ENCODE measurements around the gene ADGRG4. TPM values are rescaled to one million over a fixed set of nuclear protein-coding genes. Genes with fewer than 3 reads are reported as not detected.

The ADGRG4 gene
- total and polyA plus RNA-seq, 2 donors (not counting 1 experiment from before 2014, with no cell fraction given): not detected

DNA sequence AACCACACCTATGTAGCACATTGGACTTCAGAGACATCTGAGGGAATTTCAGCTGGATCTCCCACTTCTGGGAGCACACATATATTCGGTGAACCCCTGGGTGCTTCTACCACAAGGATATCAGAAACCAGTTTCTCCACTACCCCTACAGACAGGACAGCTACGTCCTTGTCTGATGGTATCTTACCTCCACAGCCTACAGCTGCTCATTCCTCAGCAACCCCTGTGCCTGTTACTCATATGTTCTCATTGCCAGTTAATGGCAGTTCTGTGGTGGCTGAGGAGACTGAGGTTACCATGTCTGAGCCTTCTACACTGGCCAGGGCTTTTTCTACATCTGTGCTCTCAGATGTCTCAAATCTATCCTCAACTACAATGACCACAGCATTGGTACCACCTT lies 45.7 kb downstream of the ADGRG4 start:
- ChIA-PET POLR2A (no interaction called here), CTCF (no interaction called here)
- Histone ChIP-seq H3K36me3 (replicated peaks in 1 of 2; ENCODE audit: control extremely low read depth in 1 of 2, control insufficient read depth in 1 of 2, extremely low read depth in 1 of 2, insufficient read depth in 2 of 2, low read length in 1 of 2) (no peaks in the 10 kb centered on the region), H3K9ac (ENCODE audit: low read length) (no peak overlapping the region), H2AFZ (ENCODE audit: insufficient read depth, low read depth, low read length, poor library complexity, severe bottlenecking) (no peak overlapping the region), H4K20me1 (ENCODE audit: control insufficient read depth, insufficient read depth, low read length, poor library complexity, severe bottlenecking) (no peaks in the 10 kb centered on the region), H3K27ac (ENCODE audit: low read length in 2 of 2) (no peak overlapping the region), H3K4me3 (ENCODE audit: control extremely low read depth in 1 of 5, extremely low read depth in 1 of 5, insufficient read depth in 1 of 5, low read depth in 2 of 5, low read length in 4 of 5) (no peak overlapping the region), H3K9me3 (ENCODE audit: control extremely low read depth in 1 of 3, control insufficient read depth in 2 of 3, insufficient read depth in 1 of 3, low read length in 2 of 3) (no peaks in the 10 kb centered on the region), H3K4me2 (replicated peaks; ENCODE audit: low read depth, low read length, poor library complexity, severe bottlenecking) (no peak overlapping the region), H3K4me1 (ENCODE audit: control insufficient read depth in 2 of 2, insufficient read depth in 2 of 2, low read length in 2 of 2) (no peaks in the 10 kb centered on the region), H3K79me2 (ENCODE audit: control insufficient read depth, insufficient read depth, low read length) (no peaks in the 10 kb centered on the region), H3K27me3 (replicated peaks in 1 of 4; ENCODE audit: control extremely low read depth in 1 of 4, control insufficient read depth in 3 of 4, insufficient read depth in 4 of 4, low read length in 3 of 4) (peaks cover 0 to 3% (median 0%) of the 10 kb centered on the region in 4 experiments)
- Mint-ChIP-seq H3K9me3 (ENCODE audit: insufficient read depth) (no peaks in the 10 kb centered on the region), H3K4me3 (no peak overlapping the region), H3K27me3 (peaks cover 9% of the 10 kb centered on the region), H3K4me1 (no peaks in the 10 kb centered on the region), H3K27ac (no peak overlapping the region)
- ATAC-seq (ENCODE audit: low read depth): no peak
- intact Hi-C loops (cut with micrococcal nuclease): no loop called here
- TF ChIP-seq, protein P1, sequence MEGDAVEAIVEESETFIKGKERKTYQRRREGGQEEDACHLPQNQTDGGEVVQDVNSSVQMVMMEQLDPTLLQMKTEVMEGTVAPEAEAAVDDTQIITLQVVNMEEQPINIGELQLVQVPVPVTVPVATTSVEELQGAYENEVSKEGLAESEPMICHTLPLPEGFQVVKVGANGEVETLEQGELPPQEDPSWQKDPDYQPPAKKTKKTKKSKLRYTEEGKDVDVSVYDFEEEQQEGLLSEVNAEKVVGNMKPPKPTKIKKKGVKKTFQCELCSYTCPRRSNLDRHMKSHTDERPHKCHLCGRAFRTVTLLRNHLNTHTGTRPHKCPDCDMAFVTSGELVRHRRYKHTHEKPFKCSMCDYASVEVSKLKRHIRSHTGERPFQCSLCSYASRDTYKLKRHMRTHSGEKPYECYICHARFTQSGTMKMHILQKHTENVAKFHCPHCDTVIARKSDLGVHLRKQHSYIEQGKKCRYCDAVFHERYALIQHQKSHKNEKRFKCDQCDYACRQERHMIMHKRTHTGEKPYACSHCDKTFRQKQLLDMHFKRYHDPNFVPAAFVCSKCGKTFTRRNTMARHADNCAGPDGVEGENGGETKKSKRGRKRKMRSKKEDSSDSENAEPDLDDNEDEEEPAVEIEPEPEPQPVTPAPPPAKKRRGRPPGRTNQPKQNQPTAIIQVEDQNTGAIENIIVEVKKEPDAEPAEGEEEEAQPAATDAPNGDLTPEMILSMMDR (IDR thresholded peaks at IDR 0.05): no peak
- TF ChIP-seq EZH2 (IDR thresholded peaks at IDR 0.05; ENCODE audit: borderline replicate concordance, insufficient read depth, low read depth, low read length, poor library complexity, severe bottlenecking): no peak
- DNase-seq: no peak
- 83% methylated on average over 1 of the region's 2 CpGs for WGBS (ENCODE audit: insufficient coverage)

DNA sequence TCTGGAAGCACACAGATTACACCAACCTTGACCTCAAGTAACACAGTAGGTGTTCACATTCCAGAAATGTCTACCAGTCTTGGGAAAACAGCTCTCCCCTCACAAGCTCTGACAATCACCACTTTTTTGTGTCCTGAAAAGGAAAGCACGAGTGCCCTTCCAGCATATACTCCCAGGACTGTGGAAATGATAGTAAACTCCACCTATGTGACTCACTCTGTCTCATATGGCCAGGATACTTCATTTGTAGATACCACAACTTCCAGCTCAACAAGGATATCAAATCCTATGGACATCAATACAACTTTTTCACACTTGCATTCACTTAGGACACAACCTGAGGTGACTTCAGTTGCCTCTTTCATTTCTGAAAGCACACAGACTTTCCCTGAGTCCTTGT lies 46.9 kb downstream of the ADGRG4 start:
- no peaks in the 10 kb centered on the region for H3K27me3 ChIP-seq (replicated peaks in 1 of 4; ENCODE audit: control extremely low read depth in 1 of 4, control insufficient read depth in 3 of 4, insufficient read depth in 4 of 4, low read length in 3 of 4)
- no peak overlapping the region for H3K4me3 ChIP-seq (ENCODE audit: control extremely low read depth in 1 of 5, extremely low read depth in 1 of 5, insufficient read depth in 1 of 5, low read depth in 2 of 5, low read length in 4 of 5)
- Mint-ChIP-seq H3K4me1 (no peaks in the 10 kb centered on the region), H3K4me3 (no peak overlapping the region), H3K27me3 (peaks cover 11% of the 10 kb centered on the region), H3K27ac (no peak overlapping the region), H3K9me3 (ENCODE audit: insufficient read depth) (no peaks in the 10 kb centered on the region)
- H3K4me2 ChIP-seq (replicated peaks; ENCODE audit: low read depth, low read length, poor library complexity, severe bottlenecking): no peak overlapping the region
- no peak for TF ChIP-seq EZH2 (IDR thresholded peaks at IDR 0.05; ENCODE audit: borderline replicate concordance, insufficient read depth, low read depth, low read length, poor library complexity, severe bottlenecking)
- TF ChIP-seq, protein P1 (IDR thresholded peaks at IDR 0.05): no peak
- ChIA-PET POLR2A (no interaction called here), CTCF (no interaction called here)
- no peaks in the 10 kb centered on the region for H3K9me3 ChIP-seq (ENCODE audit: control extremely low read depth in 1 of 3, control insufficient read depth in 2 of 3, insufficient read depth in 1 of 3, low read length in 2 of 3)
- 90% methylated on average over 1 of the region's 1 CpG for WGBS (ENCODE audit: insufficient coverage)
- no peak overlapping the region for H3K9ac ChIP-seq (ENCODE audit: low read length)
- intact Hi-C loops (cut with micrococcal nuclease): no loop called here
- no peak for ATAC-seq (ENCODE audit: low read depth)
- DNase-seq: no peak
- no peaks in the 10 kb centered on the region for H3K4me1 ChIP-seq (ENCODE audit: control insufficient read depth in 2 of 2, insufficient read depth in 2 of 2, low read length in 2 of 2)
- H4K20me1 ChIP-seq (ENCODE audit: control insufficient read depth, insufficient read depth, low read length, poor library complexity, severe bottlenecking): no peaks in the 10 kb centered on the region
- H3K27ac ChIP-seq (ENCODE audit: low read length in 2 of 2): no peak overlapping the region
- no peak overlapping the region for H2AFZ ChIP-seq (ENCODE audit: insufficient read depth, low read depth, low read length, poor library complexity, severe bottlenecking)
- H3K36me3 ChIP-seq (replicated peaks in 1 of 2; ENCODE audit: control extremely low read depth in 1 of 2, control insufficient read depth in 1 of 2, extremely low read depth in 1 of 2, insufficient read depth in 2 of 2, low read length in 1 of 2): no peaks in the 10 kb centered on the region
- H3K79me2 ChIP-seq (ENCODE audit: control insufficient read depth, insufficient read depth, low read length): no peaks in the 10 kb centered on the region

Measured in B cell (primary cell).